Smooth muscle cell (in vitro differentiated cells): ENCODE measurements around the gene ARHGEF10L. TPM values are rescaled to one million over a fixed set of nuclear protein-coding genes. Genes with fewer than 3 reads are reported as not detected.

Experiments
- DNase-seq: peaks from one replicate; lab custom pipeline; 2025; ENCODE audit not compliant: unreplicated experiment; lab: John Stamatoyannopoulos, UW
- H2AFZ ChIP-seq: fragments of 200-600 bp; sonication (generic); 2 replicates; pipeline ENCODE4 v1.6.0; 2016; ENCODE audit warnings: antibody characterized with exemption, low read depth, mild to moderate bottlenecking
- H3F3A ChIP-seq: fragments of 200-600 bp; sonication (generic); 2 replicates; pipeline ENCODE4 v1.6.0; 2017; ENCODE audit warnings: antibody characterized with exemption, low read depth
- H3K27ac ChIP-seq: fragments of 200-600 bp; sonication (generic); 2 replicates; pipeline ENCODE4 v1.5.1; 2016; ENCODE audit warnings: low read depth, mild to moderate bottlenecking
- H3K27me3 ChIP-seq: fragments of 200-600 bp; sonication (generic); 2 replicates; pipeline ENCODE4 v1.6.1; 2016; ENCODE audit warnings: low read depth, mild to moderate bottlenecking
- H3K36me3 ChIP-seq: fragments of 200-600 bp; sonication (generic); 2 replicates; pipeline ENCODE4 v1.5.1; 2016; ENCODE audit warnings: low read depth
- H3K4me1 ChIP-seq: fragments of 200-600 bp; sonication (generic); 2 replicates; pipeline ENCODE4 v1.5.1; 2016; ENCODE audit warnings: low read depth
- H3K4me2 ChIP-seq: fragments of 200-600 bp; sonication (generic); 2 replicates; pipeline ENCODE4 v1.6.0; 2016; ENCODE audit warnings: mild to moderate bottlenecking
- H3K4me3 ChIP-seq: fragments of 200-600 bp; sonication (generic); 2 replicates; pipeline ENCODE4 v1.5.1; 2016; ENCODE audit warnings: mild to moderate bottlenecking
- H3K79me2 ChIP-seq: fragments of 200-600 bp; sonication (generic); 2 replicates; pipeline ENCODE4 v1.6.0; 2016; ENCODE audit warnings: low read depth, mild to moderate bottlenecking
- H3K9ac ChIP-seq: fragments of 200-600 bp; sonication (generic); 2 replicates; pipeline ENCODE4 v1.6.0; 2016; ENCODE audit warnings: low read depth
- H3K9me3 ChIP-seq: fragments of 200-600 bp; sonication (generic); replicated peaks from 2 replicates; pipeline ENCODE4 v1.5.1; 2016; ENCODE audit warnings: low read depth
- H4K20me1 ChIP-seq: fragments of 200-600 bp; sonication (generic); 2 replicates; pipeline ENCODE4 v1.6.0; 2016; ENCODE audit warnings: low read depth
- WGBS: methylation state at CpG from one replicate; pipeline ENCODE4 v1.1.7; 2016; ENCODE audit warnings: low lambda C conversion rate; 5-methylcytosine and 5-hydroxymethylcytosine counted together
- polyA plus RNA-seq: library from polyadenylated mRNA; unstranded; fragments of >200 nt; fragmentation: Nextera tagmentation; extraction: Ambion mirVana; gene quantifications from 2 replicates; pipeline ENCODE4 v1.2.1, GENCODE V29; 2016
- total RNA-seq: library from RNA; depleted of rRNA; stranded (reverse); fragments of >200 nt; gene quantifications from 2 replicates; pipeline ENCODE4 v1.2.3, GENCODE V29; 2014
- TF ChIP-seq, protein P1 (sequence below): fragments of 200-600 bp; sonication (generic); IDR thresholded peaks from 2 replicates; pipeline ENCODE4 v1.5.1; 2017; ENCODE audit warnings: borderline replicate concordance, mild to moderate bottlenecking, antibody characterized with exemption; ENCODE audit not compliant: insufficient read depth, poor library complexity, severe bottlenecking

ARHGEF10L gene
- total and polyA plus RNA-seq, 2 experiments from 2014 or later, result 6.6 to 13.7 TPM

DNA sequence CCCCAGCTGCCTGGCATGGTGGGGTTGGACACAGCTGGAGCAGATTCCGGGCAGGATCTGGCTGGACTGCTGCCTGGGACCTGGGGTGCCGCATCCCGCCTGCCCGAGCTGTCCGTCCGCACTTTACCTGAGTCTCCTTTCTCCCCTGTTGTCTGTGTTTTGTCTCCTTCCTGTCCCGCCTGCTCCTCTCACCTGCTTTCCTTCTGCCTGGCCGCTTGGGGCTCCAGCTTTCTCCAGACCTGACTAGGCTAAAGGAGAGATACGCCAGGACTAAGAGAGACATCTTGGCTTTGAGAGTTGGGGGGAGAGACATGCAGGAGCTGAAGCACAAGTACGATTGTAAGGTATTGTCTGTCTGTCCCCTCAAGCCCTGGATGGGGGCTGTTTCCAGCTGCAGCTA, 73.3 kb downstream of the ARHGEF10L start:
- 93% methylated on average over 10 of the region's 10 CpGs for WGBS
- Histone ChIP-seq H3K79me2 (no peaks in the 10 kb centered on the region), H3K4me1 (no peaks in the 10 kb centered on the region), H3K4me2 (no peak overlapping the region), H3K9ac (no peak overlapping the region), H4K20me1 (peaks cover 6% of the 10 kb centered on the region), H3K27ac (no peak overlapping the region), H3K4me3 (no peak overlapping the region), H2AFZ (no peak overlapping the region), H3F3A (no peaks in the 10 kb centered on the region), H3K9me3 (no peaks in the 10 kb centered on the region), H3K27me3 (no peaks in the 10 kb centered on the region), H3K36me3 (no peaks in the 10 kb centered on the region)
- no peak for DNase-seq
- TF ChIP-seq, protein P1, sequence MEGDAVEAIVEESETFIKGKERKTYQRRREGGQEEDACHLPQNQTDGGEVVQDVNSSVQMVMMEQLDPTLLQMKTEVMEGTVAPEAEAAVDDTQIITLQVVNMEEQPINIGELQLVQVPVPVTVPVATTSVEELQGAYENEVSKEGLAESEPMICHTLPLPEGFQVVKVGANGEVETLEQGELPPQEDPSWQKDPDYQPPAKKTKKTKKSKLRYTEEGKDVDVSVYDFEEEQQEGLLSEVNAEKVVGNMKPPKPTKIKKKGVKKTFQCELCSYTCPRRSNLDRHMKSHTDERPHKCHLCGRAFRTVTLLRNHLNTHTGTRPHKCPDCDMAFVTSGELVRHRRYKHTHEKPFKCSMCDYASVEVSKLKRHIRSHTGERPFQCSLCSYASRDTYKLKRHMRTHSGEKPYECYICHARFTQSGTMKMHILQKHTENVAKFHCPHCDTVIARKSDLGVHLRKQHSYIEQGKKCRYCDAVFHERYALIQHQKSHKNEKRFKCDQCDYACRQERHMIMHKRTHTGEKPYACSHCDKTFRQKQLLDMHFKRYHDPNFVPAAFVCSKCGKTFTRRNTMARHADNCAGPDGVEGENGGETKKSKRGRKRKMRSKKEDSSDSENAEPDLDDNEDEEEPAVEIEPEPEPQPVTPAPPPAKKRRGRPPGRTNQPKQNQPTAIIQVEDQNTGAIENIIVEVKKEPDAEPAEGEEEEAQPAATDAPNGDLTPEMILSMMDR, result no peak

- H3F3A ChIP-seq, result no peaks in the 10 kb centered on the region
- no peaks in the 10 kb centered on the region for H3K4me1 ChIP-seq
- H3K9ac ChIP-seq, result no peak overlapping the region
- peaks cover 6% of the 10 kb centered on the region for H4K20me1 ChIP-seq
- no peak overlapping the region for H3K4me3 ChIP-seq
- no peaks in the 10 kb centered on the region for H3K9me3 ChIP-seq
- H3K79me2 ChIP-seq, result no peaks in the 10 kb centered on the region
- no peak overlapping the region for H3K4me2 ChIP-seq
- H3K27ac ChIP-seq, result no peak overlapping the region
- WGBS, result 95% methylated on average over 4 of the region's 4 CpGs
- no peaks in the 10 kb centered on the region for H3K27me3 ChIP-seq
- TF ChIP-seq, protein P1, result no peak
- no peak for DNase-seq
- H2AFZ ChIP-seq, result no peak overlapping the region
- no peaks in the 10 kb centered on the region for H3K36me3 ChIP-seq
Observed at GRCh38 chr1:17614586-17614985, 75.1 kb downstream of the ARHGEF10L start.

DNA sequence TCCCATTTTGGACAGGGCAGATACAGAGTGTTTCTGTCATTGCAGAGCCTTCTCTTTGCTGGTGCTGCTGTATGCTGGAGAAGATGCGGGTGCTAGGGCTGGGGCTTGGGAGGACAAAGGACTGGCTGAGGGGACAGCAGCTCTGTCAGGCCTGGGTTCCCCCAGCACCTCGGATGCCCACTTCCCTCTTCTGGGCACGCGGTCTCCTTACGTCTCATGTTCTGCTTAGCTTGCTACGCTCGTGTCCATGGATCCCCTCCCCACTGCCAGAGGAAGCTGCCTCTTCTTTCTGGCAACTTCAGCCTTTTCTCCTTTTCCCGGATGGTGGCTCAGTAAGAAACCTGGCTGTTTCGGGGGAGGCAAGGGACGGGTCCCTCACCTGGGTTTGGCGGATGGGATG, 75.7 kb downstream of the ARHGEF10L start:
- peaks cover 6% of the 10 kb centered on the region for H4K20me1 ChIP-seq
- H3K4me3 ChIP-seq, result no peak overlapping the region
- no peaks in the 10 kb centered on the region for H3K9me3 ChIP-seq
- no peaks in the 10 kb centered on the region for H3F3A ChIP-seq
- no peaks in the 10 kb centered on the region for H3K4me1 ChIP-seq
- H3K4me2 ChIP-seq, result no peak overlapping the region
- H3K36me3 ChIP-seq, result no peaks in the 10 kb centered on the region
- TF ChIP-seq, protein P1, result no peak
- no peak overlapping the region for H3K27ac ChIP-seq
- H3K9ac ChIP-seq, result no peak overlapping the region
- no peak for DNase-seq
- 99% methylated on average over 11 of the region's 11 CpGs for WGBS
- H2AFZ ChIP-seq, result no peak overlapping the region
- no peaks in the 10 kb centered on the region for H3K79me2 ChIP-seq
- no peaks in the 10 kb centered on the region for H3K27me3 ChIP-seq

- no peak overlapping the region for H3K9ac ChIP-seq
- H3K27ac ChIP-seq, result no peak overlapping the region
- no peak overlapping the region for H2AFZ ChIP-seq
- 98% methylated on average over 16 of the region's 17 CpGs for WGBS
- no peaks in the 10 kb centered on the region for H3K79me2 ChIP-seq
- TF ChIP-seq, protein P1, result no peak
- no peaks in the 10 kb centered on the region for H3K27me3 ChIP-seq
- peaks cover 6% of the 10 kb centered on the region for H4K20me1 ChIP-seq
- H3F3A ChIP-seq, result no peaks in the 10 kb centered on the region
- H3K4me2 ChIP-seq, result no peak overlapping the region
- DNase-seq, result no peak
- H3K4me1 ChIP-seq, result no peaks in the 10 kb centered on the region
- H3K9me3 ChIP-seq, result no peaks in the 10 kb centered on the region
- H3K4me3 ChIP-seq, result no peak overlapping the region
- H3K36me3 ChIP-seq, result no peaks in the 10 kb centered on the region
Observed at GRCh38 chr1:17615959-17616358, 76.5 kb downstream of the ARHGEF10L start.
